A549 (cell line): ENCODE results near the gene GPATCH8.

ENCODE experiments used
- BCL3 ChIP-seq: fragments of >200 bp; sonication (Bioruptor Twin); formaldehyde crosslinking; IDR thresholded peaks from 3 replicates; pipeline ENCODE4 v1.6.1; 2016
- CTCF ChIP-seq: fragments of >200 bp; sonication (Bioruptor Twin); formaldehyde crosslinking; IDR thresholded peaks from 3 replicates; pipeline ENCODE4 v1.5.1; 2016
- JUNB ChIP-seq: fragments of >200 bp; sonication (Bioruptor Twin); formaldehyde crosslinking; IDR thresholded peaks from 2 replicates; pipeline ENCODE4 v1.6.1; 2016
- KDM1A ChIP-seq: fragments of 200-600 bp; sonication (generic); IDR thresholded peaks from 2 replicates; pipeline ENCODE4 v1.6.1; 2016; ENCODE audit warnings: low read depth, mild to moderate bottlenecking
- POLR2A ChIP-seq: IDR thresholded peaks from 2 replicates; pipeline ENCODE4 v1.6.1; 2012; ENCODE audit warnings: mild to moderate bottlenecking, low read length
- RAD21 ChIP-seq, 2 experiments: fragments of >200 bp in 1 of 2; sonication (Bioruptor Twin) in 1 of 2; formaldehyde crosslinking in 1 of 2; IDR thresholded peaks in 1 of 2; conservative IDR thresholded peaks in 1 of 2; 2 replicates in 1 of 2; 3 replicates in 1 of 2; pipeline ENCODE4 v1.6.1; 2012 to 2018; ENCODE audit warnings: inconsistent platforms in 1 of 2
- REST ChIP-seq: fragments of 200-600 bp; sonication (generic); IDR thresholded peaks from 2 replicates; pipeline ENCODE4 v1.6.1; 2016; ENCODE audit warnings: antibody characterized with exemption, mild to moderate bottlenecking, moderate library complexity

GRCh38 chr17:44353672-44354331 is 149.4 kb downstream of the GPATCH8 start:
- TF ChIP-seq CTCF (no peak), POLR2A (no peak), JUNB (no peak), BCL3 (no peak), REST (no peak), RAD21 (conservative IDR thresholded peaks at IDR 0.05 in 1 of 2, IDR thresholded peaks at IDR 0.05 in 1 of 2) (no peak), KDM1A (no peak)
